Measurements from ENCODE around the gene FLT1.

FLT1 gene

DNA sequence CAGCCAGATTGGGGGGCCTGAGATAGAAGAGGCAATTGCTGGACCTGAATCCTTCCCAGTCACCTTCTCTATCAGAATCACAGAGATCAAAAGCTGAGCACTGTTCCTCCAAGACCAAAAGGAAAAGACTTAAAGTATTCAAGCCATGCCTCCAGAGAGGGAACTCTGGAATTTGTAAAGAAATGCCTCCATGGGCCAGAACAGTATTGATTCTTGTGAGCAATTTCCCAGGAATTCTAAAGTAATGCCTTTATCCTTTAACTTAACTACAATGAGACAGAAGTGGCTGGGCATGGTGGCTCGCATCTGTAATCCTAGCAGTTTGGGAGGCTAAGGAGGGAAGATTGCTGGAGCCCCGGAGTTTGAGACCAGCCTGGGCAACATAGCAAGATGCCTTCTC lies 148.8 kb downstream of the FLT1 start:
- no peak for DNase-seq (ENCODE audit: low read depth)

DNA sequence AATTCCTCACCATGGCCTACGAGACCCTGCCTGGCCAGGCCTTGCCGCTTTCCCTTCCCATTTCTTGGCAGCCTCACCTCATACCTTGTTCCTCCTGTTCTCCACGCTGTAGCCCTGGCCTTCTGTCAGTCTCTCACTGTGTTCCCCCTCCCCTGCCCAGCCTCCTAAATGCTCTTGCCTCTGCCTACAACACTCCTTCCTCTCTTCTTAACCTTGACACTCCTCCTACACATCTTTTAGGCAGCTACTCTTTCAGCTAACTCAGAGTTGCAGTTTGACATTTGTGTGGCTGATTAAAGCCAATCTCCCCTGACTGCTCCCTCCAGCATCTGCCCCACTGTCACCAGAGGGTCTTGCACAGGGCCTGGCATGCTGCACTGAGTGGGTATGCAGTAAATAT lies 150.8 kb downstream of the FLT1 start:
- no peak for DNase-seq (ENCODE audit: low read depth)

DNA sequence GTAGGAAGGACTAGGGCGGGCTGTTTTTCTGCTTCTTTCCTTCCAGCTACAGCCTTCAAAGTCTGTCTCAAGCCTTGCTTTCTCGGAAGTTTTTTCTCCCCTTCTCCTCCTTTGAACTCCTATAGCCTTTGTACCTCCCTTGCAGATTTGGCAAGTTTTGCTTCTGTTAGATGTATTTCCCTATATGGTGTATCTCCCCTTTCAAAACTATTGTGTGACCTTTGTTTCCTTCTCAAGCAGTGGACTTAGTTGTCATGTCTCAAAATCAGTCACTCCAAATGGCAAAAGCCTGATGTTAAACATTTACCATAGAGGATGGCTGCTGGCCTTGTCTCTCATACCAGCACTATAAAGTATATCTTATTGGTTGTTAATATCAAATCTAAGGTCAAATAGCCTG lies 152.7 kb downstream of the FLT1 start:
- no peak for DNase-seq (ENCODE audit: low read depth)

DNA sequence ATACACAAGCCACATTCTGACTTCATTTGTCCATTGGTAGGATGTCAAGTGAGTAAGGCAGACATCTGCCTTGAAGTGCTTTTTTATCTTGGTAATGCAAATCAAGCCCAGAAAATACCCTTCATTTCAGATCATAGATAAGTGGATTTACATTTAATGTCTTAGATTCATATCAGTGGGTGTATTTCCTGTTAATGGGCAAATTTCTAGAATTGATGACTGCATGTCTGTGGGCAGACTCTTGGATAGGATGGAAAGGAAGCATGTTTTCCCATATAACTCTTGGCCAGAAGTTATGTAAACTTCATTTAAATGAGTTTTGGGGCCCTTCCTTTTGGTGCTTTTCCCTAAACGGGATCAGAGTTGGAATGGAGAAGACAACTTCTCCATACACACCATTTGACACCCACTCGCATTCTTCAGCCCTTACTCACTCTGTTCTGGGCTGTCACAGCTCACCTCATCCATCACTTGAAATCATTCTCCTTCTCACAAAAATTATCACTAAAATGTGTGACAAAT lies 154.6 kb downstream of the FLT1 start:
- DNase-seq (ENCODE audit: low read depth) = no peak

DNA sequence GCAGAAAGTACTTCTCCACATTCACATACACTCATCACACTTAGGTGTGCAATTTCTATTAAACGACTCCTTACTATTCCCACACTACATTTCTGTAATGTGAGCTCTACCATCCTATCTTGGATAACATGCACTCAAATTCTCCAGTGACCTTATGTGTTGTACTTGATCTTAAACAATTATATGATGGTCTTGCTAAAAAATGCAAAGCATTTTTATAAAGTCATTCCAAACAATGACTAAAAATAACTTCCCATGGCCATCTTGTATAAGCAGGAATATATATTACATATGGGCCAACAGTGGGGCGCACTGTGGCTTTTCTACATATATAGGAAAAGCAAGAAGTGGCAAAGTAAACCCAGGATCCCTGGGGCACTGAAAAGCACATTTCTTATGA lies 155.5 kb downstream of the FLT1 start:
- DNase-seq (ENCODE audit: low read depth) = no peak

DNA sequence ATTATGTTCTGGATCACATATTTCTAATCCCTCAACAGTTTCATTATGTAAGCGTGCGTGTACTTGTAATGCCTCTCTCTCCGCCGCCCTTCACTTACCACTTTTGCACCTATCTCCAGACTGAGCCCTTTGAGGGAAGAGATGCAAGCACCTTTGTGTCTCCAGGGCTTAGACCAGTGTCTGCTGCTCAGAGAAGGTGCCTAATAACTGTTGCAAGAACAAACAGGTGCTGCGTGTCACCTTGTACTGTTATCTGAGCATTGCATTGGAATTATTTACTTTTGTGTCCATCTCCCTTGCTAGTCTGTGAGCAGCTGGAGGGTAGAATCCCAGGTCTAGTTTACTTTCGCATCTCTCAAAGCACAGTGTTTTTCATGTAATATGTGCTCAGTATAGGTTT lies 156.2 kb downstream of the FLT1 start:
- DNase-seq (ENCODE audit: low read depth) = no peak

DNA sequence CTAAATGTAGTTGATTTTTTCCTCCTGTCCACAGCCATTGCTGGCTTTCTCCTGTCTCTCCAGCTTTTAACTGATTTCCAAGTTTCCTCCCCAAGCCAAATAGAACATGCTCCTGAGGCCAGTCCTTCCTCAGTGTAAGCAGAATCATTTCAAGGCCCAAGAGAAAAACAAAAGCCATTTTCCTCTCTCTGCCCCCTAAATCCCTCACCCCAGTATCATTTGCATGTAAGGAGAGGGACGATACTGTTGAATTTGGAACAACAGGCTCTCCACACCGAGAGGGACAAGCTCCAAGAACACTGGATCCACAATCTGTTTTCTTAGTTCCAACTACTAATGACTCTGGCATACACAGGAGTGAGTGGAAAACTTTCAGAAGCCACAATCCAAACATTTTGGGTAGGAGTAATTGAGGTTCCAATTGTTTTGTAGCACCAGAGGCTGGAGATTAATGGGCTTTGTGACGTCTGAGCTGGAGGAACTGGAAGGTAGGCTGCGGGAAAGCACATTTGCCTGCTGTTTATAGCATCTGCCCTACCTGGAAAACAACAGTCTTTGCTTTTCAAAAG lies 156.8 kb downstream of the FLT1 start:
- DNase-seq (ENCODE audit: low read depth) = no peak

DNA sequence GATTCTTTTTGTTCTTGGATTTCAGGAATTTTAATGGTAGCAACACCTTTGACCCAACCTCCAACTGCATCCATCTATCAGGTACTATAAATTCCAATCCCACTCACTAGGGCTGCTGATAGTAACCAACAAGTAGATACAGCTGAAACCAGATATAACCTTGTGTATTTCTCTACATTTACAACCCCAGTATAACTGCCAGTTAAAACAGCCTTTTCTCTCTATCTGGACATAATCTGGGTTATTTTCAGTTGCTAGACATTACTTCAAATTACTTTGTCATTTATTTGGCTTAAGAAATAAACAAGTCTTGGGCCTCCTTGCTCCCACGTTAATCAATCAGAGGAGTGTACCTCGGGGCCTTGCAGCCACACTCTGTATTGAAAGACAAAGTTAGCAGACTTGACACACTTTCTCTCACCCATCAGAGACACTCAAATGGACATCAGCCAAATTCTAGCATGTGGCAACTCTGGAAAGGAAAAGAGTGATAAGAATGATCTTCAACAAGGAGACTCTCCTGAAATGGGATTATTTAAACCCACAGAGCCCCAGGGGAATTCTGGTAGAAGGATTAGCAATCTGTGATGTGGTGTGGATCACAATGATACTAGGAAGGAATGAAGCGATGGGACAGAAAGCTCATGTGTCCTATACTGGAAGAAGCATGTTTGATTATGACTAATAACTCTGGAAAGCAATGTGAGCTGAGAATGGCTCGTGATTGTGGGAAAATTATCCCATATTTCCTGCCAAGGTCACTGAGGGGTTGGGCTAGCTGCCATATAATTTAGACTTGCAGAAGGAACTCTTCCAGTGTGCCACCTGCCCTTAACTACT lies 157.5 kb downstream of the FLT1 start:
- DNase-seq (ENCODE audit: low read depth) = no peak

DNA sequence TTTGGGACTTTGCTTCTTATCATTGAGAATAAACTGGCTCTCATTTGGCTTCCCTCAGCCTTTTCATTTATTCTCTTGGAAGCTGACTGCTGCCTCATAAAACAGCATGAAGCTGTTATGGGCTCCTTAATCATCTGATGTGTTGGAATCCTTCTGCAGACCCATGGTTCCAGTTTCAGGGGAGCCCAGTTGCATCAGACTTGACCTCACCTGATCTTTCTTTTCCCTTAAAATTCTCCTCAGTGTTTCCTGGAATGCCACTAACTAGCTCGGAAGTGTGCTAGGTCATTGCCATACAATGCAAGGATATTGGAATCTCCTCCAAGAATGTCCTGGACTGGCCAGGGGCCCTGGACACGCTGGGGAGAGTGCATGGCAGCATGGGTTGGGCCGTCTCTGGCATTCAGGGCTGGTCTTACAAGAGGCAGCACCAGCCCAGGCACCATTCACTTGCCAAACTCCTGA lies 158.7 kb downstream of the FLT1 start:
- no peak for DNase-seq (ENCODE audit: low read depth)

DNA sequence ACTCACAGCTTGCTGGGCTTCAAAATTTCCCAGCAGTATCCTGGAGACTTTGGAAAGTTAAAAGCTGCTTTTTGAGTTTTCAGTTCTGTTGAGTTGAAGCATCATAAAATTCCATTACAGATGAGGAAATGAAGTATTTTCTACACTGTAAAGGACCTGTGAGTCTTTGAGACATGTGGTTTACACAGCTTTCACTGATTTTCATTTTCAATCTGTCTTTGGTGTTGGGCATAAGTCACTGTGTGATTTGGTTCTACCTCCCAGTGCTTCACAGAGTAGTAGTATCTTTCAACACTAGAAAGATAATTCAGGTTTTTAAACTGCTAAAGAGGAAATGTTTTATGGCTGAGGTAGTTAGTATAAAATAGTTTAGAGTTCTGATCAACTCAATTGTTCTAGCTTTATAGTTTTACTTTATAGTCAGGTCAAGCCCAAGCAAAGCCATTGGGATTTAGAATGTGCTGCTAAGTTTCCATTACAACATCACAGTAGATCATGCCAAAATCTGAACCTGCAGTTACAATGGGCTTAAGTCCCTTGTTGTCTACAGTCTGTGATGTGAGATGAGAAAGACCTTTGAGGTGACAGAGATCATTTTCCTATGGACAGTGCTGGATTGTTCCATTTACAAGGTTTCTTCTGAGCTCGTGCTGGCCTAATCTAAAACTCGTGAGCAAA lies 161.6 kb downstream of the FLT1 start:
- no peak for DNase-seq (ENCODE audit: low read depth)

DNA sequence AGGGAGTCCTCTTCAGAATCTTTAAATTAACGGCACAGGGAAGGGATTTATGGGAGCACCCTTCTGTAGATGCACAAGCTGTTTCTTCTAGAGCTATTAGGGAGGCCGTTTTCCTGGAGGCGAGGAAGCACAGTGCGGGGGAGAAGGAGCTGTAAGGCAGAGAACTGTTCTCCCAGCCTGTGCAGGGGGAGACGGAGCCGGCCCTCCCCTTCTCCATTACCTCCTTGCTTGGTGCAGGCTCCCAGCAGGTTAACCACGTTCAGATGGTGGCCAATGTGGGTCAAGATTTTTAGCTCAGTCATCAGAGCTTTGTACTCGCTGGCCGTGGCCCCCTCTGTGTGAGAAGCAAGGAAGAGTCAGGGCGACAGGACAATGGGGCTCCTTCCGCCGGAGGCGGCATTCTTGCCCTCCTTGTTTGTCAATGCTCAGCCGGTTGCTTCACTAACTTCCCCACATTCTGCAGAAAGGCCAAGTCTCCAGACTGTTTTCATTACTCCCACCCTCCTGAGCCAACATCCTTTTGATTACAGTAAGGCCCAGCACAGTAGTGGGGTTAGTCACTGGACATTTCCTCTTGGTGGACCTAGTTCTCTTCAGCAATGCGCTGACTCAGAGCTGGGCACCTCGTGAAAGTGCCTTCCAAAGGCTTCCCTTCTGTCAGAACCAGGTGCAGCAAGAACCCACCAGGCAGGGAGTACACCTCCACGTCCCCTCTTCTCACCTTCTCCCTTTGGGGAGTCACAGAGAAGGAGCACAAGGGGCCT lies 165.4 kb downstream of the FLT1 start:
- no peak for DNase-seq (ENCODE audit: low read depth)

DNA sequence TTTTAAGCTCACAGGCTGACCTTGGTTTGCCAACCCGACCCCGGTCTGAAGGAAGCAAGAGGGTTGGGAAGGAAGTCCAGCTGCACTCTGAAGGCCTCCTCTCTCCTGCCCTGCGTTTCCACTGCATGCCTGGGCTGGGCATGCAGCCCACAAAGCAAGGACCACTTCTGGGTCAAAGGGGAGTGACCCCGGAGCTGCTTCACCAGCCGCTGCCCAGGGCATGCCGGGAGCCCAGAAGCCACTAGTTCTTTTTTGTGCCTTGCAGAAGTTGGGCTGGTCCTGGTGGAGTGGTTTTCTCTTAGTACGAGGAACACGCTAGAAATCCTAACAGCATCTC lies 166.7 kb downstream of the FLT1 start:
- DNase-seq (ENCODE audit: low read depth) = no peak

DNA sequence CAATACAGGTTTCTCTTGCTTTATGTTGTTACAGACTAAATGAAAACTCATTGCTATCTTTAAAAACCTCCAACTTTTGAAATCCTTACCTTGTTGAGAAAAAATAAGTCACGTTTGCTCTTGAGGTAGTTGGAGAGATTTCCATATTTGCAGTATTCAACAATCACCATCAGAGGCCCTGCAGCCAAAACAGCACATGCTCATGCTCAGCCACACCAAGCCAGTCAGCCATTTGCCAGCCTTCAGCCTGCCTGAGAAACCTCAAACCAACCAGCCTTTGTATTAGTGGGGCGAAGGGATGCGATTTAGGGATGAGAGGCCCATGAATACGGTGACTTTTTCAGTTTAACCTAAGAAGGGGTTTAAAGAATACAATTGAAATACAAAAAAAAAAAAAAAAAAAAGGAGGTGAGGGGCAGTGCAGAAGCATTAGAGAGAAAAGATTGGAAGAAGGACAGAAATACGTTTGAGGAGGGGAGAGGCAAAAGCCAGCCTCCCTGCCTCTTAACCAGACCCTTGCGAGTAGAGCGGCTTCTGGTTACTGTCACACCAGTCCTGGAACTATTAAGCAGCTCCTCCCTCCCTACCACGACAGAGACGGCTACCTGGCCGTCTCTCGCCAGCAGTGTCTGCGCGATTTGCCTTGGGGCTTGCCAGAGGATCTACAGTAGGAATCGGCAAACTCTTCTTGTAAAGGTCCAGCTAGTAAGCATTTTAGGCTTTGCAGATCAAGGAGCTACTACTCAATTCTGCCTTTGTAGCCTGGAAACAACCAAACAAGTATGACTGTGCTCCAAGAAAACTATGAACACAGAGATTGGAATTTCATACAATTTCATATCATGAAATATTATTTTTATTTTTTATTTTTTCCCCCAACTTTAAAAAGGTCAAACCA lies 167.3 kb downstream of the FLT1 start:
- DNase-seq (ENCODE audit: low read depth) = no peak

DNA sequence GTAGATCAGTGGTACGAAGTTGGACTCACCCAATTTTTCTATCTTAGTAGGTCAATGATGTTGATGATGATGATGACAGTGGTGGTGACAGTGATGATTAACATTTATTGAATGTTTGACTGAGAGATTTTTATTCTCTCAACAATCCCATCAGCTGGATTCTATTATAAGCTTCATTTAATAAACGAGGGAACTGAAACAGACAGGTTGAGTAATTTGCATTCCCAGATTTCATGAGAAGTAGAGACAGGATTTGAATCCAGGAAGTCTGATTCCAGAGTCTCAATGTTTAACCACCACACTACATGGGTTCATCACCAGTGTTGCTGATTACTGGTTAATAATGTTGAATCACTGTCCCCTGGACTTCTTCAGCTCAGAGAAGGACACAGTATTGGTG lies 168.9 kb downstream of the FLT1 start:
- DNase-seq (ENCODE audit: low read depth) = no peak

DNA sequence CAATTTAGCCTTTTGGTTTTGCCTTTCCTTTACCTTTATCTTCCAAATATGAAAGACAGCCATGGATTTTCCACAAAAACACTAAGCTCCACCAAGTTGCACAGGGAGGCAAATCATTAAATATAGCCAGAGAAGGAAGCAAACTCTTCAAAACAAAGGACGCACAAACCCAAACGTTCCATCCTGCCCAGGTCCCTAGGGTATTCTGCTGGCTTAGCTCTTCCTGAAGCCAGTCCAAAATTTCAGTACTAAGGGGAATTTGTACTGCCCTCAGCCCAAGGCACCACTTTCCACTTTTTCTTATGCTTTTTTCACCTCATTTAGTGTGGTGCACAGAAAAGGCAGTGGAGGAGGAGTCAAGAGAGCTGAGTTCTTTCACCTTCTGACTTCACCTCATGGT lies 169.9 kb downstream of the FLT1 start:
- DNase-seq (ENCODE audit: low read depth) = no peak

DNA sequence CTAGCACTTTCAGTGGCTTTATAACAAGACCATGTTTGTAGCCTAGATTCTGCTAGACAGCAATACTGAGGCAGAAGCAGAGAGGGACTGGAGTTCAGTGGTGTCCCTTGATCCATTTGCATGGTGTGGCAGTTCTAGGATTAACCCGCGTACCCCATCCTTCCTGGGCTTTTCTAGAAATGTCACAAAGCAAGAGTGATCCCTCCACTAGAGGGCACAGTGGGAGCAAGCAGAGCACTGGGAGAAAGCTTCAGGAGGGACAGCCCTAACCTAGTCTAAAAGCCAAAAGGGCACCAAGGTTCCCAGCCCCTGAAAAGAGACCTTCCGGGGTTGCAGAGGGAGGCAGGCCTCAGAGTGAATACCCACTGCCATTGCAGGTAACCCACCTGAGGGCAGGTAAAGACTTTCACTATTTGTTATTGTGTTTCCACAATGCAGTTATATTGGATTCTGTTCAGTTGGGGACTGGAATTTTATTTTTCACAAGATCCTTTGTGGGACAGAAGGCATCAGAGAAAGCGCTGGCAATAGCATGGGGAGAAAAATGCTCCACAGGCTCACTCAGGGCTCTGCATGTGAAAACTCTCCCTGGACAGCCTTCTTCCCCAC lies 170.6 kb downstream of the FLT1 start:
- DNase-seq (ENCODE audit: low read depth) = peak; percentile 40

DNA sequence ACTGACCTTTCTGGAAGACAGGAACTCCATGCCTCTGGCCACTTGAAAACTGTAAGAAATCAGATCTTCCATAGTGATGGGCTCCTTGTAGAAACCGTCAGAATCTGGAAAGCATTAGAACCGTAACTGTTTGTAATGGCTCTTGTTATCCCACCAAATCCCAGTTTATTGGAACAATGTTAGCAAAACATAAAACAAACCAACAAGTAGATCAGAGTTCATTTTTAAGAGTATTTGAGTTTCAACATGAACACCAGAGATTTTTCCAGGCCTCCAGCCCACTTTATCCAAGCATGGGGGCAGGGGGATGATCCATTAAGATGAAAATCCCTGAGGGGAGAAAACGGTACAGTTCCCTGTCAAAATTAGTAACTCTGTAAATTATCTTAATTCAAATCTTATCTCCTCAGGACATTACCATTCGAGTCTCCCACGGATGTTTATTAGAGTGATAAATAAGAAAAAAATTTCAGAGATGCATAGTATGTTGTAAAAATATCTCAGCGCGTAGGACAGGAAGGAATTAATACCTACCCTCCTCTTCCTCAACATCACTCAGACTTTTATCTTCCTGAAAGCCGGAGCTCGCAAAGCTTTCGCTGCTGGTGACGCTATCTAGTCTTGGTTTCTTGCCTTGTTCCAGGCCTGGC lies 172.5 kb downstream of the FLT1 start:
- no peak for DNase-seq (ENCODE audit: low read depth)

DNA sequence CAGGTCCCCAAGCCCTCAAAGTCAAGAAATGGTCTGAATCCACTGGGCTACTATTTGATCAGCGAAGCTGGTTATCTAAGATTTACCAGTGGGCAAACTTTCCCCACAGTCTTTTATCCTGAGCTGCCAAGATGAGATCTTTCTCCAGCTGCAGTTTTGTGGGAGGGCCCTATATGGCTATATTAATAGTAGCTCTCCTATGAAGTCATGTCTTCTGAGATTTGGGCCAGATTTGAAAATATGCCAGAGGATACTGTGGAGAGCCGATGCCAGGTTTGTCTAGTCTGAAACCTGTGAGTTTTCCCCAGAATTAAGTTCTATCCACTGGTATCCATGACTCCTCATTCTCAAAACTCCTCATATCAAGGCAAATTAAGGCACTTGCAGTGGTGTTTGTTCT lies 173.2 kb downstream of the FLT1 start:
- no peak for DNase-seq (ENCODE audit: low read depth)

DNA sequence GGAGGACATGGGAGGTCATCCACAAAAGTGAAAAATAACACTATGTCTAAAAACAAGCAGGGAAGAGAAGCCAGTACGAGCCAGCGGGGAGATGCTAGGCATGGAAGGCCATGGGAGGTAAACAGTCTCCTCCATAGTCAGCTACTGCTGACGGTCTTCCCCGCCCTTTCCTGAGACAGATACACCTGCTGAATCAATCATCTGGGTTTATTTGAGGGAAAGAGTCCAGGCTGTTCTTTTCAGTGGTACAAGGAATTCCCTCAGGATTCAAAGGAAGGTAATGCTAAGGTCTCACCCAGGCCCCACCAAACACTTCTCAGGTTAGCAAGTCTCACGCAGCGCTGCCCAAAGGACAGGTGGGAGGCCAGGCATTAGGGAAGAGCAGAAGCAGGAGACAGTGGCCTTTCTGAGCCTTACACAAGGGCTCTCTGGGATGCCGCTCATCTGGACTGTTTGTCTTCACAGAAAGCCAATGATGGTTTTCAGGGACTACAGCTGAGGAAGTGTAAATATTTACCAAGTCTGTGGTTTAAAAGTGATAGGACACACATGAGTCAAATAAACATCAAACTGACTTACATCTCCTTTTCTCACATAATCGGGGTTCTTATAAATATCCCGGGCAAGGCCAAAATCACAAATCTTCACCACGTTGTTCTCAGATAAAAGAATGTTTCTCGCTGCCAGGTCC lies 173.9 kb downstream of the FLT1 start:
- DNase-seq (ENCODE audit: low read depth) = no peak

DNA sequence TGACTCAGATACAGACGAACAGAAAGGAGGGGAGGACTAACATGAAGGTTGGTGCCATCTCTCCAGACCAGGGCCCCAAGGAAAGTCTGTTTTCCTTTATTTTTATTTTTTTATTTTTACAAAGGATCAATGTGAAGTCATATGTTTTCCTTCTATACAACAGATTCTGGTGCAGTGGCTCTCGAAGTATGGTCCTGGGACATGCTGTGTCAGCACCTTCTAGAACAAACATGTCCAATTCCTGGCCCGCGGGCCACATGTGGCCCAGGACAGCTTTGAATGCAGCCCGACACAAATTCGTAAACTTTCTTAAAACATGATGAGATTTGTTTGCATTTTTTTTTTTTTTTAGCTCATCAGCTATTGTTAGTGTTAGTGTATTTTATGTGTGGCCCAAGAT lies 174.7 kb downstream of the FLT1 start:
- no peak for DNase-seq (ENCODE audit: low read depth)

Measured in activated T-cell treated with anti-CD3 and anti-CD28 coated beads for 24 hours (primary cell).